Measurements from ENCODE around the gene ADAM8. TPM values are rescaled to one million over a fixed set of nuclear protein-coding genes. Genes with fewer than 3 reads are reported as not detected.
"Not testable (repeated sequence)": the region's sequence is repeated elsewhere in the genome, so short reads cannot be mapped to it uniquely, and the experiment has no call there.

ADAM8 gene
- total RNA-seq, 4 donors from 2014 or later, result 5.1 to 7.6 (median 5.9) TPM; not detected in 1

- H3K27ac ChIP-seq, result no peak overlapping the region
- peaks cover 0 to under 1% of the 10 kb centered on the region in 2 donors for H3K4me1 ChIP-seq
- H3K4me3 ChIP-seq, result no peak overlapping the region
- no peak for DNase-seq
- H3K9me3 ChIP-seq, result no peaks in the 10 kb centered on the region
- no peaks in the 10 kb centered on the region for H3K36me3 ChIP-seq
- H3K27me3 ChIP-seq, result no peaks in the 10 kb centered on the region
- intact Hi-C loops (cut with DNase I; ENCODE audit: low total_unique reads), result no loop called here
- TF ChIP-seq POLR2A (IDR thresholded peaks at IDR 0.05) (no peak), CTCF (IDR thresholded peaks at IDR 0.05) (no peak)
These were observed 8.8 kb downstream of the ADAM8 start for GRCh38 chr10:133267829-133268228.

- Histone ChIP-seq H3K4me1 (peaks cover 0 to 6% of the 10 kb centered on the region in 2 donors), H3K27me3 (no peaks in the 10 kb centered on the region), H3K27ac (no peak overlapping the region), H3K9me3 (no peaks in the 10 kb centered on the region), H3K36me3 (no peaks in the 10 kb centered on the region), H3K4me3 (no peak overlapping the region)
- no peak for DNase-seq
- intact Hi-C loops (cut with DNase I; ENCODE audit: low total_unique reads), result no loop called here
- no peak for TF ChIP-seq CTCF (IDR thresholded peaks at IDR 0.05)
- TF ChIP-seq POLR2A (IDR thresholded peaks at IDR 0.05), result no peak
These were observed 9.4 kb downstream of the ADAM8 start for GRCh38 chr10:133267293-133267692.

GRCh38 chr10:133266056-133266795, 10.4 kb downstream of the ADAM8 start:
- intact Hi-C loops (cut with DNase I; ENCODE audit: low total_unique reads), result no loop called here
- TF ChIP-seq CTCF (IDR thresholded peaks at IDR 0.05) (no peak), POLR2A (IDR thresholded peaks at IDR 0.05) (no peak)
- H3K36me3 ChIP-seq, result no peaks in the 10 kb centered on the region
- no peak for DNase-seq
- H3K9me3 ChIP-seq, result no peaks in the 10 kb centered on the region
- no peak overlapping the region for H3K4me3 ChIP-seq
- H3K27ac ChIP-seq, result no peak overlapping the region
- no peaks in the 10 kb centered on the region for H3K27me3 ChIP-seq
- H3K4me1 ChIP-seq, result peaks cover 0 to 8% of the 10 kb centered on the region in 2 donors

GRCh38 chr10:133265052-133265451, 11.6 kb downstream of the ADAM8 start:
- DNase-seq; intact Hi-C loops (cut with DNase I; ENCODE audit: low total_unique reads); H3K4me3 ChIP-seq; H3K27me3 ChIP-seq; H3K36me3 ChIP-seq; H3K27ac ChIP-seq; H3K4me1 ChIP-seq; H3K9me3 ChIP-seq: not testable (repeated sequence)

GRCh38 chr10:133264461-133264860, 12.2 kb downstream of the ADAM8 start:
- Histone ChIP-seq H3K4me1 (peaks cover 0 to 8% of the 10 kb centered on the region in 2 donors), H3K27me3 (no peaks in the 10 kb centered on the region), H3K4me3 (no peak overlapping the region), H3K9me3 (no peaks in the 10 kb centered on the region), H3K27ac (no peak overlapping the region), H3K36me3 (no peaks in the 10 kb centered on the region)
- TF ChIP-seq CTCF (IDR thresholded peaks at IDR 0.05), result no peak
- TF ChIP-seq POLR2A (IDR thresholded peaks at IDR 0.05), result no peak
- intact Hi-C loops (cut with DNase I; ENCODE audit: low total_unique reads), result no loop called here
- DNase-seq, result no peak
